HL-60 (cell line): Measurements from ENCODE around the gene DNAJC24.

Experiments
- DNase-seq, 2 experiments: peaks; one replicate each; pipeline ENCODE4 v3.0.0-alpha.2; 2010 to 2020; ENCODE audit warnings: low read depth in 1 of 2, low spot score in 1 of 2
- H3K27ac ChIP-seq: fragments of 250-450 bp; sonication (Bioruptor Pico); replicated peaks from 2 replicates; pipeline ENCODE4 v1.5.1; 2020; ENCODE audit warnings: mild to moderate bottlenecking, moderate library complexity
- H3K27me3 ChIP-seq: fragments of 250-450 bp; sonication (Bioruptor Pico); 2 replicates; pipeline ENCODE4 v1.5.1; 2021; ENCODE audit warnings: mild to moderate bottlenecking, moderate library complexity; ENCODE audit not compliant: insufficient read depth, poor library complexity, severe bottlenecking
- H3K4me3 ChIP-seq: replicated peaks from 2 replicates; pipeline ENCODE4 v1.5.1; 2011; ENCODE audit warnings: mild to moderate bottlenecking, control low read depth, low read length; ENCODE audit not compliant: insufficient read depth
- CTCF ChIP-seq: IDR thresholded peaks from one replicate; pipeline ENCODE4 v1.5.1; 2011; ENCODE audit warnings: low read length, control low read depth, inconsistent platforms; ENCODE audit not compliant: insufficient read depth
- GABPA ChIP-seq: IDR thresholded peaks from 2 replicates; pipeline ENCODE4 v1.6.1; 2012; ENCODE audit warnings: low read depth
- POLR2AphosphoS5 ChIP-seq: IDR thresholded peaks from 2 replicates; pipeline ENCODE4 v1.6.1; 2012; ENCODE audit warnings: low read depth
- SPI1 ChIP-seq: IDR thresholded peaks from 2 replicates; pipeline ENCODE4 v1.6.1; 2012; ENCODE audit warnings: low read depth, mild to moderate bottlenecking, borderline replicate concordance
- TF ChIP-seq, protein P1 (sequence below): IDR thresholded peaks from 2 replicates; pipeline ENCODE4 v1.6.1; 2012; ENCODE audit warnings: low read depth; ENCODE audit not compliant: insufficient replicate concordance

The DNAJC24 gene

DNA sequence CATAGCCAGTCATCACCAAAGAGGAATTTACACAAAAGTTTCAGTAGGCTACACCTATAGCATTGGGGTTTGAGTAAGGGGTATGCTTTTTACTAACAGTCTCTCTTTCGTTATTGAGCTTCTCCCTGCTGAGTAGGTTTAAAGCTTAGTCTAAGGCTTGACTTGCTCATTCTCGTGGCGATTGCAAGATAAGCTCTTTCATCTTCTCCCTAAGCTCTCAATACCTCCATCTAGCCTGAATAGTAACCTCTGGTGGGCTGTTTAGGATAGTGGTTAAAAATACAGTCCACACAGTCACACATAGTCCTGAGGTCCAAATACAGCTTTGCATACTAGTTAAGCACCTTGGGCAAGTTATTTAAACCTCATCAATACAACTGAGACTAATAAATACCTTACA, 74.1 kb downstream of the DNAJC24 start:
- TF ChIP-seq GABPA, result no peak
- TF ChIP-seq, protein P1, sequence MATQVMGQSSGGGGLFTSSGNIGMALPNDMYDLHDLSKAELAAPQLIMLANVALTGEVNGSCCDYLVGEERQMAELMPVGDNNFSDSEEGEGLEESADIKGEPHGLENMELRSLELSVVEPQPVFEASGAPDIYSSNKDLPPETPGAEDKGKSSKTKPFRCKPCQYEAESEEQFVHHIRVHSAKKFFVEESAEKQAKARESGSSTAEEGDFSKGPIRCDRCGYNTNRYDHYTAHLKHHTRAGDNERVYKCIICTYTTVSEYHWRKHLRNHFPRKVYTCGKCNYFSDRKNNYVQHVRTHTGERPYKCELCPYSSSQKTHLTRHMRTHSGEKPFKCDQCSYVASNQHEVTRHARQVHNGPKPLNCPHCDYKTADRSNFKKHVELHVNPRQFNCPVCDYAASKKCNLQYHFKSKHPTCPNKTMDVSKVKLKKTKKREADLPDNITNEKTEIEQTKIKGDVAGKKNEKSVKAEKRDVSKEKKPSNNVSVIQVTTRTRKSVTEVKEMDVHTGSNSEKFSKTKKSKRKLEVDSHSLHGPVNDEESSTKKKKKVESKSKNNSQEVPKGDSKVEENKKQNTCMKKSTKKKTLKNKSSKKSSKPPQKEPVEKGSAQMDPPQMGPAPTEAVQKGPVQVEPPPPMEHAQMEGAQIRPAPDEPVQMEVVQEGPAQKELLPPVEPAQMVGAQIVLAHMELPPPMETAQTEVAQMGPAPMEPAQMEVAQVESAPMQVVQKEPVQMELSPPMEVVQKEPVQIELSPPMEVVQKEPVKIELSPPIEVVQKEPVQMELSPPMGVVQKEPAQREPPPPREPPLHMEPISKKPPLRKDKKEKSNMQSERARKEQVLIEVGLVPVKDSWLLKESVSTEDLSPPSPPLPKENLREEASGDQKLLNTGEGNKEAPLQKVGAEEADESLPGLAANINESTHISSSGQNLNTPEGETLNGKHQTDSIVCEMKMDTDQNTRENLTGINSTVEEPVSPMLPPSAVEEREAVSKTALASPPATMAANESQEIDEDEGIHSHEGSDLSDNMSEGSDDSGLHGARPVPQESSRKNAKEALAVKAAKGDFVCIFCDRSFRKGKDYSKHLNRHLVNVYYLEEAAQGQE, result no peak
- no peak for TF ChIP-seq SPI1
- no peak overlapping the region for H3K27ac ChIP-seq
- no peak for DNase-seq

GRCh38 chr11:31445621-31446020, 76.0 kb downstream of the DNAJC24 start:
- Histone ChIP-seq H3K27me3 (no peaks in the 10 kb centered on the region), H3K4me3 (no peak overlapping the region), H3K27ac (no peak overlapping the region)
- DNase-seq, result no peak
- no peak for TF ChIP-seq POLR2AphosphoS5
- TF ChIP-seq, protein P1, result no peak
- no peak for TF ChIP-seq CTCF

More for the DNA sequence above, 74.1 kb downstream of the DNAJC24 start:
- H3K27me3 ChIP-seq, result no peaks in the 10 kb centered on the region
- no peak overlapping the region for H3K4me3 ChIP-seq

DNA sequence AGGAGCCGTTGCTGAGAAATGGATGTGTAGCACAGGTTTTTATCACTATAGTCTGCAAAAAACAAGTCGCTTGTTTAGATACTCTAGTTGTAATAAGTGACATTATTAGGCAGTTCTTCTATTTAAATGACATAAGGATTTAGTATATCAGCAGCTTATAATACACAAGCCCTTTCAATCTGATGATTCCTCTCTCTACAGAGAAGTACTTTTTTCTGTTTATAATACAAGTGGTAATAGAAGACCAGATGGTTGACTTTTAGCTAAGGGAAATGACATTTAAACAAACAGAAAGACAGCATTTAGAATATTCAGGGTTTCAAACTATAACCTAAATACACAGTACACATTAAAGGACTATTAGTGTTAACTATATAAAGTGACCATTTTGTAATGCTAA, 79.4 kb downstream of the DNAJC24 start:
- H3K4me3 ChIP-seq, result no peak overlapping the region
- no peak overlapping the region for H3K27ac ChIP-seq
- H3K27me3 ChIP-seq, result no peaks in the 10 kb centered on the region
- no peak for DNase-seq
- TF ChIP-seq, protein P1, result no peak
- TF ChIP-seq CTCF (no peak), GABPA (no peak), POLR2AphosphoS5 (no peak), SPI1 (no peak)

- TF ChIP-seq GABPA (no peak), SPI1 (no peak), POLR2AphosphoS5 (no peak), CTCF (no peak)
- TF ChIP-seq, protein P1, result no peak
- Histone ChIP-seq H3K4me3 (no peak overlapping the region), H3K27me3 (no peaks in the 10 kb centered on the region), H3K27ac (no peak overlapping the region)
- DNase-seq, result no peak
These were observed 81.2 kb downstream of the DNAJC24 start for GRCh38 chr11:31450841-31451240.
